Stimulated activated CD4-positive, alpha-beta T cell treated with anti-CD3 and anti-CD28 coated beads, Interleukin-4, amount 100 ng/mL, for 48 hours (primary cell): ENCODE measurements around the gene ZNF511.

Source experiments
- DNase-seq, 2 donors: peaks; one replicate each; pipeline ENCODE4 v3.0.0-alpha.2; 2020; ENCODE audit warnings: low read depth in 2 of 2

Gene ZNF511

DNA sequence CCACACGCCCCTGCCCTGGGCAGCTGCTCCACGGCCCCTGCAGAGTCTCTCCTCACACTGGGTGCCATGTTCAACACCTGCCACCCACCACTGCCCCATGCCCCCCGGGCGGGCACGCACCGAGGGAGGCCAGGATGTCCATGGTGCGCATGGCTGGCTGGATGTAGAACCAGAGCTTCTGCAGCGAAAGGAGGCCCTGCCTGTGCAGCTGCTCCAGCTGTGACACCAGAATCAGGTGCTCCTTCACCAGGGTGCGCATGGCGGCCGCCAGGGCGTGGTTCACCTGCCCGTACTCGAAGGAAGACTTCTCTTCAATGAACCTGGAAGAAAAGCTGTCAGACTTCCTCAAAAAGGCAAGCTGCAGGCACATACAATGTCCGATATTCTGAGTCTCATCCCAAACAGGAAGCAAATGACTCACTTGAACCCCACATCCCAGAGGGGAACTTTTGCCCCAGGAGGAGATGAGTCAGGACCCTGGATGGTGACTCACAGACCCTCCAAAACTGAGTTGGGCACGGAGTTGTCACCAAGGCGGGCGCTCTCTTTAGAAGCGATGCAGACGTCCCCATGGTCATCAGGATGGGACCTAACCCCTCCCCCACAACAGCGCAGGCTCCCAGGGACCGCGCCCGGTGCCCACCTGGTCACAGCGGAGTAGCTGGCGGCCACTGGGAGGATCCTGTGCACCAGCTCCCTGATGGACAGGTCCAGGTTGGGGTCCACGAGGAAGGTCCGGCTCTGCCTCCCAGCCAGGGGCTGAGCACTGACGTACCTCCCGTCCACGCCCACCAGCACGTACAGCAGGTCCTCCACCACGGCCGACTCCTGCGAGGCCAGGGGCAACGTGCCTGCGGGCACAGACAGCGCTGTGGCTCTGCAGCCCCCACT lies 15.6 kb upstream of the ZNF511 start:
- DNase-seq: no peak

GRCh38 chr10:133293810-133294119 lies 14.9 kb upstream of the ZNF511 start:
- no peak for DNase-seq

DNA sequence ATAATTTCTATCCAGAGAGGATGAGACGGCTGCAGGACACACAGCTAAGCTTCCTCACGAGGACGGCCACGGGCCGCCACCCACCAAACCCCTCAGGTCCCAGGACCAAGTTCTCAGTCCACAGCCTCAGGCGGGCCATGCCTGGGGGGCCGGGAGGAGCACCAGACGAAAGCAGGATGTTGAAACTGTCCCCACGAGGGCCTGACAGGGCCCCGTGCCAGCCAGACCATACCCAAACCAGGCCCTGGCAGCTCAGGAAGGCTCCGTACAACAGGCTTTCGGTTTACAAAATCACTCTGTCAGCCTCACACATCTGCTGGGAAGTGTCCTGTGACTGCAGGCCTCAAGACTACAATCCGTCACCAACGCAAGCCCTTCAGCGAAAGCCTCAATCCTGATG lies 14.5 kb upstream of the ZNF511 start:
- no peak for DNase-seq

GRCh38 chr10:133295426-133296320 lies 13.0 kb upstream of the ZNF511 start:
- no peak for DNase-seq

- no peak for DNase-seq
Observed at GRCh38 chr10:133297504-133297903, 11.2 kb upstream of the ZNF511 start.

DNA sequence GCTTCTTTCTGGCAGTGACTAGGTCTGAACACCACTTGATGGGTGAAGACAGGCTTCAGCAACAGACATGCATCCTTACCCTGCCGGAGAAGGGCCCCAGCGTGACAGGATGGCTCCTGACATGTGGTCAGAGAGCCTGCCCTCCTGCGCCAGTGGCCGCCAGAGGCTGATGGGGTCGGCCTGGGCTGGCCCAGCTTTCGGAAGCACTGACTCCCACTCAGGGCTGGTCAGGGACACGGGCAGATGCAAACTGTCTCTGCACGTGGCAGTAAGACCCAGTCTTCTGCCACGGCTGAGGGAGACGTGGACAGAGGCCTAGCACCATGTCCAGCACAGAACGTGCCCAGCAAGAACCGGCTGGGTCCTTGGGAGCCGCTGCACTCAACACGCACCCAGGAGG lies 10.2 kb upstream of the ZNF511 start:
- no peak for DNase-seq

GRCh38 chr10:133299224-133299623 lies 9.5 kb upstream of the ZNF511 start:
- no peak for DNase-seq

- no peak for DNase-seq
Observed at GRCh38 chr10:133299738-133300137, 9.0 kb upstream of the ZNF511 start.

DNA sequence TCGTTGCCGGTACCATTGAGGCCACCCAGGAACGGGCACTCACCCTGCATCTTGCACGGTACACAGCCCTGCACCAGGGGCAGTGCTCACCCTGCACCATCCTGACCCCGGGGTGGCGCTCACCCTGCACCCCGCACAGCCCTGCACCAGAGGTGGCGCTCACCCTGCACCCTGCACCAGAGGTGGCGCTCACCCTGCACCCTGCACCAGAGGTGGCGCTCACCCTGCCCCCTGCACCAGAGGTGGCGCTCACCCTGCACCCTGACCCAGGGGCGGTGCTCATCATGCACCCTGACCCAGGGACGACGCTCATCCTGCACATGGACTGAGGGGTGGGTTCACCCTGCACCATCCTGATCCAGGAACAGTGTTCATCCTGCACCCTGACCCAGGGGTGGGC lies 6.5 kb upstream of the ZNF511 start:
- DNase-seq: no peak

DNA sequence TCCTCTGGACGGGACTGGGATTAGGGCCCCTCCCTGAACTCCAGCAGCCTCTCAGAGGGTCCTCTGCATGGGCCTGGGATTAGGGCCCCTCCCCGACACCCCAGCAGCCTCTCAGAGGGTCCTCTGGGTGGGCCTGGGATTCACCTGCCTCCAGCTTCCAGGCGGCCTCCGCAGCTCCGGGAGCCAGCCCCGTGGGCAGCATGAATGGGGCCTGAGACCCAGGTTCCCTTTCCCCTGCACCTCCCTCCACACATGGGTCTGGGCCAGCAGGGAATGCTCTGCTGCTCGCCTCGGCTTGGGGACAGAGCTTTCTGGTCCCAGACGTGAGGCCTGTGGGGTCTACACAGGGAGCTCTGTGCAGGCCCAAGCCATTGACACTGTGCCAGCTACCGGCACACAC lies 5.5 kb upstream of the ZNF511 start:
- no peak for DNase-seq

- DNase-seq: no peak
Observed at GRCh38 chr10:133306097-133306476, 2.6 kb upstream of the ZNF511 start.

- DNase-seq: no peak
Observed at GRCh38 chr10:133306941-133307379, 1.8 kb upstream of the ZNF511 start.

GRCh38 chr10:133307776-133308420 lies 816 bp upstream of the ZNF511 start:
- peak; percentile 80 to 81 for DNase-seq

- DNase-seq: peak; percentile 87 to 98
Observed at GRCh38 chr10:133309100-133309719, 496 bp downstream of the ZNF511 start.

DNA sequence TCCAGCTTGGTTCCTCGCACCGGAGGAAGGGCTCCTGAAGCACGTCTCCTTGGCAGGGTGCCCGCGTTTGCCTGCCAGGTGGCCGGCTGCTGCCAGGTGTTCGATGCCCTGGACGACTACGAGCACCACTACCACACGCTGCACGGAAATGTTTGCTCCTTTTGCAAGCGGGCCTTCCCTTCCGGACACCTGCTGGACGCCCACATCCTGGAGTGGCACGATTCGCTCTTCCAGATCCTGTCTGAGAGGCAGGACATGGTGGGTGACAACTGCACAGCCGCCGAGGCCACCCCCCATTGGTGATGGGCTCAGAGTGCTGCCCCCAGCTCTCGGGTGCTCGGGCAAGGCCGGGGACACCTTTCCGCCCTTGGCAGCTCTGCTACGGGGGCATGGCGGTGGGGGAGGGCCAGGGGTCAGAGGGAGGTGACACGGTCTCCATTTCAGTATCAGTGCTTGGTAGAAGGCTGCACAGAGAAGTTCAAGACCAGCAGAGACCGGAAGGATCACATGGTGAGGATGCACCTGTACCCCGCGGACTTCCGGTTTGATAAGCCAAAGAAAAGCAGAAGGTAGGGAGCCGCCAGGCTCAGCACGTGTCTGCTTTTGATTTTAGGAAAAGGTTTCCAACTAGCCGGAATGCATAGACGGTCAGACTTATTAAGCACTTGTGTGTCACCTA lies 1.1 kb downstream of the ZNF511 start:
- no peak for DNase-seq

DNA sequence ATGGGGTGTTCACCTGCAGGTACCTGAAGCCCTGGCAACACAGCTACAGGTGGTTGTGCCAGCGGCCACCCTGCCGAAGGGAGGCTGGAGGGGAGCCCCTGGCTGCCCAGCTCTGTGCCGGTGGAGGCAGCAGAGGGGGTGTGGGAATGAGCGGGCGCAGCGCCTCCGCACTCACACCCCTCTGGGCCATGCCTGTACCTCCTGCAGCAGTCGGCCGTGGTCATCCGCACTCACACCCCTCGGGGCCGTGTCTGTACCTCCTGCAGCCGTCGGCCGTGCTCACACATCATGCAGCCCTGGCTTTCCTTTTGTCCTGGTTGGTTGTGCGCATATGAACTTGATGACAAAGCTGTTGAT lies 1.7 kb downstream of the ZNF511 start:
- DNase-seq: no peak

GRCh38 chr10:133310789-133311188 lies 2.1 kb downstream of the ZNF511 start:
- DNase-seq: no peak

DNA sequence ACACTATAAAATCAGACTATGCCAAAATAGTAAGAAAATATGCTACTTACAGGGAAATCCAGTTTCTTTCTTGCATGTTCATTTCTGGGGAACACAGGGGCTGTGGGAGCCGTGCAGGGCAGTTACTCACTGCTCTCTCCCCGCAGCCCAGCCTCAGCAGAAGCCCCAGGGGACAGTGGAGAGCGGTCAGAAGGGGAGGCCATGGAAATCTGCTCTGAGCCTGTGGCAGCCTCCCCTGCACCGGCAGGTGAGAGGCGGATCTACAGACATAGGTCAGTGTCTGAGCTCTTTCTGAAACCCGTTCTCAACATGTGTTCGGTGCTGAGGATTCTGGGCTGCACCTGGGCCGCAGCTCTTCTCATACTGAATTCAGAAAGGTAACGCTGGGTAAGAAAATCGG lies 2.9 kb downstream of the ZNF511 start:
- DNase-seq: no peak

DNA sequence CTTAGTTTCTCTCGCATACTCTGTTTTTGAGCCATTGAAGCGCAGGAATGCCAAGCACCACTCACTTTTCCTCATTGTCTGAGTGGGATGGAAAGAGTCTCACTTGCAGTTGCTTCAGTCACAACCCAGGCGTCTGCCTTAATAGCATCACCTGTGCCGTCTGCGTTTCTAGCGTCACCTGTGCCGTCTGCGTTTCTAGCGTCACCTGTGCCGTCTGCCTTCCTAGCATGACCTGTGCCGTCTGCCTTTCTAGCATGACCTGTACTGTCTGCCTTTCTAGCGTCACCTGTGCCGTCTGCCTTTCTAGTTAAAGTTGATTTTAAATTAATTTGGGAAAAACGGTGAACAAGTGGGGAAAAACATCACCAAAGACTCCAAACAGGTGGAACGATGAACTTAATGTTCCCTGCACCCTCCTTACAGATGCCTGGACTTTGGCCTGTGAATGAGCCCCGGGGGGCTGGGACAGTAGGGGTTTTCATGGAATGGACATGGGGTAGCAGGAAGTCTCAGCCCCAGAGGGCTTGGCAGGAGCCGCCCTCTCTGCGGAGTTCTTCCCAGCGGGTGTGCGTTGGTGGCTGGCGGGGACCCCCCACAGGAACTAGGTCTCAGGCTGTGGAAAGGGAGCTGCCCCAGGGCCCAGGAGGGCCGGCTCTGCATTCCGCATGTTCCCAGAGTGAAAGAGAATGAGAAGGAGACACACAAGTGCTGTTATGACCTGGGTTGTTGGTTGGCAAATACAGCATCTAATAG lies 3.5 kb downstream of the ZNF511 start:
- no peak for DNase-seq

DNA sequence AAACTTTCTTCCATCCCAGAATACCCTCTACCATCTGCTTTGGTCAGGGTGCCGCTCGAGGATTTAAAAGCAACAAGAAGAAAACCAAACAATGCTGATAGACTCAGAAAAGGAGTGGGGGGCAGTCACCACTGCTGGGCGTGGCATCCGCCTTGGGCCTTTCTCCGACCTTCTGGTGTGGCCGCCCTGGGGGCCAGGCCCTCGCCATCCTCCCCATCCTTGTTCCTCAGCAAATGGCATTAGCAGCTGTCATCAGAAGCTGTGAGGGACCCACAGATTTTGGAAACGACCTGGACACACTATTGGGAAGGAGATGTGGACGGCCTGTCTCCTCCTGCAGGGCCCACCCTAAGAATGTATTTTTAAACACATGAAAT lies 4.0 kb downstream of the ZNF511 start:
- no peak for DNase-seq

- DNase-seq: no peak
Observed at GRCh38 chr10:133313192-133313591, 4.5 kb downstream of the ZNF511 start.
